Thyroid gland (tissue), 4 donors: ENCODE measurements around the gene LIPH.

ENCODE experiments used
- POLR2A ChIP-seq, 2 donors: fragments of 450-650 bp; IDR thresholded peaks; one replicate each; pipeline ENCODE4 v1.6.1; 2017; ENCODE audit warnings: antibody characterized with exemption in 2 of 2, mild to moderate bottlenecking in 2 of 2, moderate library complexity in 1 of 2
- TF ChIP-seq, protein P1 (sequence below), 6 experiments: fragments of 200-600 bp in 3 of 6; fragments of 450-650 bp in 3 of 6; sonication (generic) in 3 of 6; IDR thresholded peaks; one replicate each; pipeline ENCODE4 v1.5.1; 2016 to 2019; ENCODE audit warnings: antibody characterized with exemption in 6 of 6, mild to moderate bottlenecking in 2 of 6, inconsistent platforms in 1 of 6, moderate library complexity in 1 of 6

DNA sequence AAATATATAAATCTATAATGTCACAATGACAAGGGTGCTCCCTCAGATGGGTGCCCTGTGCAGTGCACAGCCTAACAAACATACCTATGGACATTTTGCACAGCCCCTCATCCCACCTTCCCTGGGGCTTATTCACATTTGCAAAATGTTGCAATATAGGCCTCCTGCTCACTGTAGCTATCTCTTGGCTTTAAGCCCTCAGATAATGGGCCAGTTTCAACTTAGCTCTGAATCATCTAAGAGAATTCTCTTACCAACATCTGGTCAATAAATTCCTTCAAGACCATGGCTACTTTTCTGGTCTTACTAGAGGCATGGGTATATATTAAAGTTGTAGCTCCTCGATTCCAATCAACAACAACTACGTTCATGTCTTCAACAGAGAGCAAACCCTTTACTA is 17.9 kb downstream of the LIPH start:
- TF ChIP-seq, protein P1, sequence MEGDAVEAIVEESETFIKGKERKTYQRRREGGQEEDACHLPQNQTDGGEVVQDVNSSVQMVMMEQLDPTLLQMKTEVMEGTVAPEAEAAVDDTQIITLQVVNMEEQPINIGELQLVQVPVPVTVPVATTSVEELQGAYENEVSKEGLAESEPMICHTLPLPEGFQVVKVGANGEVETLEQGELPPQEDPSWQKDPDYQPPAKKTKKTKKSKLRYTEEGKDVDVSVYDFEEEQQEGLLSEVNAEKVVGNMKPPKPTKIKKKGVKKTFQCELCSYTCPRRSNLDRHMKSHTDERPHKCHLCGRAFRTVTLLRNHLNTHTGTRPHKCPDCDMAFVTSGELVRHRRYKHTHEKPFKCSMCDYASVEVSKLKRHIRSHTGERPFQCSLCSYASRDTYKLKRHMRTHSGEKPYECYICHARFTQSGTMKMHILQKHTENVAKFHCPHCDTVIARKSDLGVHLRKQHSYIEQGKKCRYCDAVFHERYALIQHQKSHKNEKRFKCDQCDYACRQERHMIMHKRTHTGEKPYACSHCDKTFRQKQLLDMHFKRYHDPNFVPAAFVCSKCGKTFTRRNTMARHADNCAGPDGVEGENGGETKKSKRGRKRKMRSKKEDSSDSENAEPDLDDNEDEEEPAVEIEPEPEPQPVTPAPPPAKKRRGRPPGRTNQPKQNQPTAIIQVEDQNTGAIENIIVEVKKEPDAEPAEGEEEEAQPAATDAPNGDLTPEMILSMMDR (IDR thresholded peaks at IDR 0.05), result no peak
- TF ChIP-seq POLR2A (IDR thresholded peaks at IDR 0.05), result no peak
